Keratinocyte (primary cell): ENCODE results near the gene SPSB4. TPM values are rescaled to one million over a fixed set of nuclear protein-coding genes. Genes with fewer than 3 reads are reported as not detected.

Experiments
- DNase-seq: peaks from one replicate; pipeline ENCODE4 v3.0.0-alpha.2; 2011; ENCODE audit warnings: low read depth, missing footprints, low spot score
- FAIRE-seq: peaks from 2 replicates; lab custom pipeline; 2011; peaks lifted over from hg19 to GRCh38; lab: Jason Lieb, UNC
- H2AFZ ChIP-seq: 2 replicates; pipeline ENCODE4 v1.6.0; 2012; ENCODE audit warnings: low read length, control low read depth, inconsistent platforms; ENCODE audit not compliant: control insufficient read depth
- H3K27ac ChIP-seq: 2 replicates; pipeline ENCODE4 v1.5.1; 2011; ENCODE audit warnings: low read length; ENCODE audit not compliant: control insufficient read depth, insufficient read depth
- H3K27me3 ChIP-seq: 3 replicates; pipeline ENCODE4 v1.6.0; 2011; ENCODE audit warnings: low read length; ENCODE audit not compliant: control insufficient read depth, insufficient read depth; ENCODE audit errors: extremely low read depth
- H3K36me3 ChIP-seq, 2 experiments: 2 replicates in 1 of 2; 3 replicates in 1 of 2; pipeline ENCODE4 v1.5.1; 2011; ENCODE audit warnings: low read length in 2 of 2, mild to moderate bottlenecking in 1 of 2; ENCODE audit not compliant: control insufficient read depth in 2 of 2, insufficient read depth in 2 of 2; ENCODE audit errors: extremely low read depth in 1 of 2
- H3K4me1 ChIP-seq: 3 replicates; pipeline ENCODE4 v1.5.1; 2011; ENCODE audit warnings: low read length; ENCODE audit not compliant: control insufficient read depth, insufficient read depth; ENCODE audit errors: extremely low read depth
- H3K4me2 ChIP-seq: 3 replicates; pipeline ENCODE4 v1.6.0; 2011; ENCODE audit warnings: low read depth, low read length; ENCODE audit not compliant: control insufficient read depth, insufficient read depth; ENCODE audit errors: extremely low read depth
- H3K4me3 ChIP-seq, 3 experiments: fragments of 200-600 bp in 1 of 3; sonication (generic) in 1 of 3; 2 replicates in 2 of 3; 3 replicates in 1 of 3; pipeline ENCODE4 v1.5.1; 2011 to 2016; ENCODE audit warnings: low read length in 3 of 3, mild to moderate bottlenecking in 3 of 3, control low read depth in 2 of 3, inconsistent platforms in 1 of 3, low read depth in 1 of 3, mixed read lengths in 1 of 3, mixed run types in 1 of 3, moderate library complexity in 1 of 3; ENCODE audit not compliant: control insufficient read depth in 2 of 3, insufficient read depth in 2 of 3; ENCODE audit errors: extremely low read depth in 1 of 3
- H3K79me2 ChIP-seq: 2 replicates; pipeline ENCODE4 v1.6.0; 2012; ENCODE audit warnings: low read length; ENCODE audit not compliant: control insufficient read depth, insufficient read depth
- H3K9ac ChIP-seq: 3 replicates; pipeline ENCODE4 v1.6.0; 2011; ENCODE audit warnings: low read length; ENCODE audit not compliant: control insufficient read depth, insufficient read depth; ENCODE audit errors: extremely low read depth
- H3K9me1 ChIP-seq: 3 replicates; pipeline ENCODE4 v1.6.0; 2011; ENCODE audit warnings: low read length; ENCODE audit not compliant: control insufficient read depth, insufficient read depth; ENCODE audit errors: extremely low read depth
- H3K9me3 ChIP-seq: 2 replicates; pipeline ENCODE4 v1.5.1; 2012; ENCODE audit warnings: low read depth, low read length; ENCODE audit not compliant: control insufficient read depth
- H4K20me1 ChIP-seq: 3 replicates; pipeline ENCODE4 v1.6.0; 2011; ENCODE audit warnings: low read length; ENCODE audit not compliant: control insufficient read depth, insufficient read depth; ENCODE audit errors: extremely low read depth
- CTCF ChIP-seq, 3 experiments: IDR thresholded peaks in 1 of 3; conservative IDR thresholded peaks in 1 of 3; optimal IDR thresholded peaks in 1 of 3; 2 replicates in 2 of 3; 3 replicates in 1 of 3; pipeline versions ENCODE3 to v1.5.1; 2011; ENCODE audit warnings: low read length in 3 of 3, mild to moderate bottlenecking in 3 of 3, moderate library complexity in 2 of 3, control low read depth in 1 of 3, inconsistent platforms in 1 of 3; ENCODE audit not compliant: insufficient read depth in 2 of 3; ENCODE audit errors: extremely low read depth in 1 of 3
- EZH2 ChIP-seq: IDR thresholded peaks from one replicate; pipeline ENCODE4 v1.6.1; 2012; ENCODE audit warnings: inconsistent platforms, mild to moderate bottlenecking, low read length, moderate library complexity
- dilution Hi-C: fragments of 300-500 bp; cut with MboI; formaldehyde crosslinking; loops from one replicate; pipeline ENCODE4 v1.7.0; 2020; ENCODE audit warnings: low sequenced_read_pairs; ENCODE audit not compliant: extremely low pct_ligation_motif_present
- polyA plus RNA-seq, 5 experiments: library from polyadenylated mRNA; depleted of rRNA in 3 of 5; stranded (reverse) in 3 of 5; stranded (forward) in 1 of 5; unstranded in 1 of 5; fragments of >200 nt; gene quantifications; 1 replicate in 1 of 5; 2 replicates in 3 of 5; 3 replicates in 1 of 5; pipeline versions ENCODE4 v1.2.1 to v1.2.3, GENCODE V29; 2011 to 2012; ENCODE audit warnings: missing spikeins in 2 of 5, low read depth in 1 of 5, low replicate concordance in 1 of 5

Gene SPSB4
- polyA plus RNA-seq, 1 donor (not counting 4 experiments of a cell fraction or from before 2014, with no cell fraction given): not detected

GRCh38 chr3:141095546-141095937 lies 44.4 kb downstream of the SPSB4 start:
- dilution Hi-C loops: no loop called here
- no peak overlapping the region for H3K9ac ChIP-seq

GRCh38 chr3:141096164-141096563 lies 45.0 kb downstream of the SPSB4 start:
- FAIRE-seq: no peak
- no peak overlapping the region for H2AFZ ChIP-seq
- dilution Hi-C loops: no loop called here

More at GRCh38 chr3:141095546-141095937, 44.4 kb downstream of the SPSB4 start:
- Histone ChIP-seq H3K36me3 (no peaks in the 10 kb centered on the region), H3K4me1 (peaks cover 7% of the 10 kb centered on the region), H3K9me3 (no peaks in the 10 kb centered on the region), H3K9me1 (no peaks in the 10 kb centered on the region), H4K20me1 (no peaks in the 10 kb centered on the region), H3K4me3 (no peak overlapping the region), H3K27ac (no peak overlapping the region), H2AFZ (no peak overlapping the region), H3K27me3 (no peaks in the 10 kb centered on the region), H3K4me2 (no peak overlapping the region), H3K79me2 (no peaks in the 10 kb centered on the region)
- TF ChIP-seq EZH2: no peak
- FAIRE-seq (no peak), DNase-seq (no peak)

More at GRCh38 chr3:141096164-141096563, 45.0 kb downstream of the SPSB4 start:
- H3K36me3 ChIP-seq: no peaks in the 10 kb centered on the region
- H3K79me2 ChIP-seq: no peaks in the 10 kb centered on the region
- TF ChIP-seq CTCF (optimal IDR thresholded peaks at IDR 0.05 in 1 of 3, IDR thresholded peaks at IDR 0.05 in 1 of 3, conservative IDR thresholded peaks at IDR 0.05 in 1 of 3; ENCODE audit: extremely low read depth in 1 of 3, insufficient read depth in 2 of 3, low read length in 3 of 3): no peak
- TF ChIP-seq EZH2: no peak
- peaks cover 7% of the 10 kb centered on the region for H3K4me1 ChIP-seq
- no peaks in the 10 kb centered on the region for H3K9me1 ChIP-seq
- no peak overlapping the region for H3K9ac ChIP-seq
- H3K9me3 ChIP-seq: no peaks in the 10 kb centered on the region
- no peak overlapping the region for H3K4me2 ChIP-seq
- H3K27ac ChIP-seq: no peak overlapping the region
- H4K20me1 ChIP-seq: no peaks in the 10 kb centered on the region
- H3K27me3 ChIP-seq: no peaks in the 10 kb centered on the region
- no peak overlapping the region for H3K4me3 ChIP-seq
- no peak for DNase-seq
